Hepatocyte (in vitro differentiated cells): ENCODE data around the gene FBXL17. TPM values are rescaled to one million over a fixed set of nuclear protein-coding genes. Genes with fewer than 3 reads are reported as not detected.

Source experiments
- DNase-seq: peaks from one replicate; pipeline ENCODE4 v3.0.0-alpha.2; 2016; ENCODE audit warnings: low spot score
- H2AFZ ChIP-seq: fragments of 200-600 bp; sonication (generic); 2 replicates; pipeline ENCODE4 v1.6.0; 2016; ENCODE audit warnings: antibody characterized with exemption, mild to moderate bottlenecking
- H3K27ac ChIP-seq: fragments of 200-600 bp; sonication (generic); 2 replicates; pipeline ENCODE4 v1.5.1; 2016; ENCODE audit warnings: mild to moderate bottlenecking
- H3K27me3 ChIP-seq: fragments of 200-600 bp; sonication (generic); 2 replicates; pipeline ENCODE4 v1.6.1; 2016
- H3K36me3 ChIP-seq: fragments of 200-600 bp; sonication (generic); replicated peaks from 2 replicates; pipeline ENCODE4 v1.5.1; 2016; ENCODE audit warnings: low read depth; ENCODE audit not compliant: insufficient read depth
- H3K4me1 ChIP-seq: fragments of 200-600 bp; sonication (generic); 2 replicates; pipeline ENCODE4 v1.5.1; 2016; ENCODE audit warnings: mild to moderate bottlenecking, moderate library complexity; ENCODE audit not compliant: insufficient read depth
- H3K4me2 ChIP-seq: fragments of 200-600 bp; sonication (generic); 2 replicates; pipeline ENCODE4 v1.6.0; 2016
- H3K4me3 ChIP-seq: fragments of 200-600 bp; sonication (generic); 2 replicates; pipeline ENCODE4 v1.5.1; 2016; ENCODE audit warnings: mild to moderate bottlenecking
- H3K79me2 ChIP-seq: fragments of 200-600 bp; sonication (generic); 2 replicates; pipeline ENCODE4 v1.6.0; 2017; ENCODE audit warnings: mild to moderate bottlenecking
- H3K9me2 ChIP-seq: fragments of 200-600 bp; sonication (generic); replicated peaks from 2 replicates; pipeline ENCODE4 v1.6.0; 2017; ENCODE audit warnings: mild to moderate bottlenecking; ENCODE audit not compliant: insufficient read depth
- H3K9me3 ChIP-seq: fragments of 200-600 bp; sonication (generic); 2 replicates; pipeline ENCODE4 v1.5.1; 2016; ENCODE audit warnings: low read depth, mild to moderate bottlenecking
- H4K20me1 ChIP-seq: fragments of 200-600 bp; sonication (generic); 2 replicates; pipeline ENCODE4 v1.6.0; 2016; ENCODE audit warnings: mild to moderate bottlenecking; ENCODE audit not compliant: insufficient read depth, poor library complexity, severe bottlenecking
- EZH2 ChIP-seq: fragments of 200-600 bp; sonication (generic); IDR thresholded peaks from 2 replicates; pipeline ENCODE4 v1.6.1; 2016; ENCODE audit warnings: antibody characterized with exemption, mild to moderate bottlenecking, borderline replicate concordance
- EZH2phosphoT487 ChIP-seq: fragments of 200-600 bp; sonication (generic); IDR thresholded peaks from one replicate; pipeline ENCODE4 v1.6.1; 2018; ENCODE audit warnings: antibody characterized with exemption, mild to moderate bottlenecking, low read depth, moderate library complexity; ENCODE audit not compliant: unreplicated experiment, severe bottlenecking
- WGBS: methylation state at CpG from one replicate; pipeline ENCODE4 v1.1.6; 2016; ENCODE audit warnings: low lambda C conversion rate; ENCODE audit errors: missing lambda C conversion rate; 5-methylcytosine and 5-hydroxymethylcytosine counted together
- polyA plus RNA-seq: library from polyadenylated mRNA; unstranded; fragments of >200 nt; fragmentation: Nextera tagmentation; extraction: Ambion mirVana; gene quantifications from 2 replicates; pipeline ENCODE4 v1.2.1, GENCODE V29; 2016
- total RNA-seq: library from RNA; depleted of rRNA; stranded (reverse); fragments of >200 nt; gene quantifications from 2 replicates; pipeline ENCODE4 v1.2.3, GENCODE V29; 2014
- TF ChIP-seq, protein P1 (sequence below): fragments of 200-600 bp; sonication (generic); IDR thresholded peaks from 2 replicates; pipeline ENCODE4 v1.5.1; 2016; ENCODE audit warnings: antibody characterized with exemption, mild to moderate bottlenecking; ENCODE audit not compliant: poor library complexity

FBXL17 gene
- total and polyA plus RNA-seq, 2 experiments from 2014 or later, result 12.5 to 18.2 TPM

DNA sequence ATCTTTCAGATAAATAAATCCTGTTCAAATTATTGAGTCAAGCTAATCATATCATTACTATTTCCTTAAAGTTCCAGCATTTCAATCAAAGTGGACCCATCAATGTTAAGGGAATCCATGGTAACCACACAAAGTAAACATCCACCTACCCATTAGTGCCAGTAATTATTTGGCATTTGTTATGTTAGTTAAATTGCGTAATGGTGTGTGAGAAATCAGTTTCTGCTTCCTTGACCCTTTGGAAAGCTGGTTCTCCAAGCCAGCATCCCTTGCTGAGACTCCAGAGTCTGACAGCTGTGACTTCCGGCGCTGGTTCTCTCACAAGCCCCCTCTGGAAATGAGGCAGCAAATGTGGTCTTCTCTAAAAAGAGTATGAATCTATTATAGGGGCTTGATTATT is 402.6 kb downstream of the FBXL17 start:
- Histone ChIP-seq H3K4me2 (no peak overlapping the region), H3K27me3 (no peaks in the 10 kb centered on the region), H4K20me1 (no peaks in the 10 kb centered on the region), H3K4me3 (no peak overlapping the region), H3K27ac (no peak overlapping the region), H3K9me2 (no peaks in the 10 kb centered on the region), H3K36me3 (no peaks in the 10 kb centered on the region), H3K4me1 (no peaks in the 10 kb centered on the region), H3K9me3 (no peaks in the 10 kb centered on the region), H2AFZ (no peak overlapping the region), H3K79me2 (no peaks in the 10 kb centered on the region)
- TF ChIP-seq, protein P1, sequence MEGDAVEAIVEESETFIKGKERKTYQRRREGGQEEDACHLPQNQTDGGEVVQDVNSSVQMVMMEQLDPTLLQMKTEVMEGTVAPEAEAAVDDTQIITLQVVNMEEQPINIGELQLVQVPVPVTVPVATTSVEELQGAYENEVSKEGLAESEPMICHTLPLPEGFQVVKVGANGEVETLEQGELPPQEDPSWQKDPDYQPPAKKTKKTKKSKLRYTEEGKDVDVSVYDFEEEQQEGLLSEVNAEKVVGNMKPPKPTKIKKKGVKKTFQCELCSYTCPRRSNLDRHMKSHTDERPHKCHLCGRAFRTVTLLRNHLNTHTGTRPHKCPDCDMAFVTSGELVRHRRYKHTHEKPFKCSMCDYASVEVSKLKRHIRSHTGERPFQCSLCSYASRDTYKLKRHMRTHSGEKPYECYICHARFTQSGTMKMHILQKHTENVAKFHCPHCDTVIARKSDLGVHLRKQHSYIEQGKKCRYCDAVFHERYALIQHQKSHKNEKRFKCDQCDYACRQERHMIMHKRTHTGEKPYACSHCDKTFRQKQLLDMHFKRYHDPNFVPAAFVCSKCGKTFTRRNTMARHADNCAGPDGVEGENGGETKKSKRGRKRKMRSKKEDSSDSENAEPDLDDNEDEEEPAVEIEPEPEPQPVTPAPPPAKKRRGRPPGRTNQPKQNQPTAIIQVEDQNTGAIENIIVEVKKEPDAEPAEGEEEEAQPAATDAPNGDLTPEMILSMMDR, result no peak
- no peak for TF ChIP-seq EZH2phosphoT487
- no peak for TF ChIP-seq EZH2
- 84% methylated on average over 3 of the region's 3 CpGs for WGBS
- DNase-seq, result no peak

DNA sequence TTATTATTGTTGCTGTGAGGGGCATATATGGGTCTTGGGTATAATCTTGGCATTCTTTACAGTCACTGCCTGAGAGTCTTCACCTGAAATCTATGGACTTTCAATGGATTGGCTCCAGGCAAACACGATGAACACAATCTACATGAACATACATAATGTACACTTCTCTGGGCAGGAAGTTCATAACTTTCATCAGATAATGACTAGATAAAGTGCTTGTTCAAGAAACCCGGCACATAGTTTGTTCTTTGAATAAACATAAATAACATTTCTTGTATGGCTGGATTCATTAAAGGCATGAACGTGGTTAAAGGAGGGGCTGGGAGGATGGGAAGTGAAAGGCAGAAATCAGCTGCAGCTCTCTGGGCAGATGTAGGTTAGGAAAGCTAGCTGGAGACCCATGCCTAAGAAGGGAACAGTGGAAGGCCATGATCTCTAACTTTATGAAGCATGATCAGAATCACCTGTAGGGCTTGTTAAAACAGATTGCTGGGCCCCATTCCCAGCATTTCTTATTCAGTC is 404.3 kb downstream of the FBXL17 start:
- Histone ChIP-seq H3K79me2 (no peaks in the 10 kb centered on the region), H3K4me3 (no peak overlapping the region), H3K4me1 (no peaks in the 10 kb centered on the region), H3K4me2 (no peak overlapping the region), H3K27me3 (no peaks in the 10 kb centered on the region), H4K20me1 (no peaks in the 10 kb centered on the region), H2AFZ (no peak overlapping the region), H3K36me3 (no peaks in the 10 kb centered on the region), H3K9me2 (no peaks in the 10 kb centered on the region), H3K9me3 (no peaks in the 10 kb centered on the region), H3K27ac (no peak overlapping the region)
- DNase-seq, result no peak
- TF ChIP-seq EZH2 (no peak), EZH2phosphoT487 (no peak)
- TF ChIP-seq, protein P1, result no peak
- WGBS, result 64% methylated on average over 3 of the region's 3 CpGs

DNA sequence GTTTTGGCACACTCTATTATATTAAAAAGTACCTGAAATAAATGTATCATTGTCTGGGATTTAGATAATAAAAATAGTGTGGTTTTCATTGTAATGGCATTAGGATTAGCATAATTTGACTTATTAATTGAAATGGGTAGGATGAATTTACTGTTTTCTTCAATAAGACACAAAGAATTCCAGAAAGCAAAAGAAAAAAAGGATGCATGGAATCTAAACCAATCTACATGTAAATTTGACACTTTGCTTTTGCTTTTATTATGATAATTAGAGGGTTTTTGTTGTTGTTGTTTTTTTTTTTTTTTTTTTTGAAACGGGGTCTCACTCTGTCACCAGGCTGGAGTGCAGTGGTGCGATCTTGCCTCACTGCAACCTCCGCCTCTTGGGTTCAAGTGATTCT is 406.3 kb downstream of the FBXL17 start:
- H4K20me1 ChIP-seq, result no peaks in the 10 kb centered on the region
- H3K79me2 ChIP-seq, result no peaks in the 10 kb centered on the region
- TF ChIP-seq, protein P1, result no peak
- no peak for TF ChIP-seq EZH2phosphoT487
- TF ChIP-seq EZH2, result no peak
- H3K27me3 ChIP-seq, result no peaks in the 10 kb centered on the region
- H3K9me2 ChIP-seq, result no peaks in the 10 kb centered on the region
- DNase-seq, result no peak
- H3K4me2 ChIP-seq, result no peak overlapping the region
- no peaks in the 10 kb centered on the region for H3K36me3 ChIP-seq
- no peak overlapping the region for H3K4me3 ChIP-seq
- H3K27ac ChIP-seq, result no peak overlapping the region
- 86% methylated on average over 3 of the region's 3 CpGs for WGBS
- H2AFZ ChIP-seq, result no peak overlapping the region
- no peaks in the 10 kb centered on the region for H3K9me3 ChIP-seq
- no peaks in the 10 kb centered on the region for H3K4me1 ChIP-seq

DNA sequence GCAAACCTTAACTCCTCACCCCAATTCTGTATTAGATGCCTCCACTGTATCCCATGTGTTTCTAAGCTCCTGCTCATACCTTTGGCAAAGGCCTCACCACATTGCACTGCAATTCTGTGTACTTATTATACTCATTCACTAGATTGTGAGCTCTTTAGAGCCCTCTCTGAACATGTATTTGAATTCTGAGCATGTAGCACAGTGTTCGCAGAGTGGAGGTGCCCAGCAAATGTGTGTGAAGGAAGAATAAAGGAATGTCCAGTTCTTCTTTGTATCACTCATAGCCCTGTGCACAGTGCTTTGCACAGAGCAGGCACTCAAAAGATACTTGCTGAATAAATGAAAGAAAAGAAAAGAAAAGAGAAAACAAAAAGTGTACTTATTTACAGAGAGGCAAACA is 410.1 kb downstream of the FBXL17 start:
- no peaks in the 10 kb centered on the region for H4K20me1 ChIP-seq
- no peaks in the 10 kb centered on the region for H3K27me3 ChIP-seq
- no peak for DNase-seq
- WGBS, result 100% methylated on average over 1 of the region's 1 CpG
- H3K4me2 ChIP-seq, result no peak overlapping the region
- no peak overlapping the region for H2AFZ ChIP-seq
- H3K27ac ChIP-seq, result no peak overlapping the region
- H3K4me1 ChIP-seq, result no peaks in the 10 kb centered on the region
- no peak overlapping the region for H3K4me3 ChIP-seq
- H3K9me2 ChIP-seq, result no peaks in the 10 kb centered on the region
- no peaks in the 10 kb centered on the region for H3K79me2 ChIP-seq
- no peaks in the 10 kb centered on the region for H3K9me3 ChIP-seq
- TF ChIP-seq EZH2, result no peak
- TF ChIP-seq, protein P1, result no peak
- TF ChIP-seq EZH2phosphoT487, result no peak
- H3K36me3 ChIP-seq, result no peaks in the 10 kb centered on the region
